Femur (tissue), 1 donor: Measurements from ENCODE around the gene RIN1.
"Not testable (repeated sequence)": the region's sequence is repeated elsewhere in the genome, so short reads cannot be mapped to it uniquely, and the experiment has no call there.

Experiments
- DNase-seq: peaks from one replicate; pipeline ENCODE4 v3.0.0-alpha.2; 2017

The RIN1 gene, protein sequence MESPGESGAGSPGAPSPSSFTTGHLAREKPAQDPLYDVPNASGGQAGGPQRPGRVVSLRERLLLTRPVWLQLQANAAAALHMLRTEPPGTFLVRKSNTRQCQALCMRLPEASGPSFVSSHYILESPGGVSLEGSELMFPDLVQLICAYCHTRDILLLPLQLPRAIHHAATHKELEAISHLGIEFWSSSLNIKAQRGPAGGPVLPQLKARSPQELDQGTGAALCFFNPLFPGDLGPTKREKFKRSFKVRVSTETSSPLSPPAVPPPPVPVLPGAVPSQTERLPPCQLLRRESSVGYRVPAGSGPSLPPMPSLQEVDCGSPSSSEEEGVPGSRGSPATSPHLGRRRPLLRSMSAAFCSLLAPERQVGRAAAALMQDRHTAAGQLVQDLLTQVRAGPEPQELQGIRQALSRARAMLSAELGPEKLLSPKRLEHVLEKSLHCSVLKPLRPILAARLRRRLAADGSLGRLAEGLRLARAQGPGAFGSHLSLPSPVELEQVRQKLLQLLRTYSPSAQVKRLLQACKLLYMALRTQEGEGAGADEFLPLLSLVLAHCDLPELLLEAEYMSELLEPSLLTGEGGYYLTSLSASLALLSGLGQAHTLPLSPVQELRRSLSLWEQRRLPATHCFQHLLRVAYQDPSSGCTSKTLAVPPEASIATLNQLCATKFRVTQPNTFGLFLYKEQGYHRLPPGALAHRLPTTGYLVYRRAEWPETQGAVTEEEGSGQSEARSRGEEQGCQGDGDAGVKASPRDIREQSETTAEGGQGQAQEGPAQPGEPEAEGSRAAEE

DNA sequence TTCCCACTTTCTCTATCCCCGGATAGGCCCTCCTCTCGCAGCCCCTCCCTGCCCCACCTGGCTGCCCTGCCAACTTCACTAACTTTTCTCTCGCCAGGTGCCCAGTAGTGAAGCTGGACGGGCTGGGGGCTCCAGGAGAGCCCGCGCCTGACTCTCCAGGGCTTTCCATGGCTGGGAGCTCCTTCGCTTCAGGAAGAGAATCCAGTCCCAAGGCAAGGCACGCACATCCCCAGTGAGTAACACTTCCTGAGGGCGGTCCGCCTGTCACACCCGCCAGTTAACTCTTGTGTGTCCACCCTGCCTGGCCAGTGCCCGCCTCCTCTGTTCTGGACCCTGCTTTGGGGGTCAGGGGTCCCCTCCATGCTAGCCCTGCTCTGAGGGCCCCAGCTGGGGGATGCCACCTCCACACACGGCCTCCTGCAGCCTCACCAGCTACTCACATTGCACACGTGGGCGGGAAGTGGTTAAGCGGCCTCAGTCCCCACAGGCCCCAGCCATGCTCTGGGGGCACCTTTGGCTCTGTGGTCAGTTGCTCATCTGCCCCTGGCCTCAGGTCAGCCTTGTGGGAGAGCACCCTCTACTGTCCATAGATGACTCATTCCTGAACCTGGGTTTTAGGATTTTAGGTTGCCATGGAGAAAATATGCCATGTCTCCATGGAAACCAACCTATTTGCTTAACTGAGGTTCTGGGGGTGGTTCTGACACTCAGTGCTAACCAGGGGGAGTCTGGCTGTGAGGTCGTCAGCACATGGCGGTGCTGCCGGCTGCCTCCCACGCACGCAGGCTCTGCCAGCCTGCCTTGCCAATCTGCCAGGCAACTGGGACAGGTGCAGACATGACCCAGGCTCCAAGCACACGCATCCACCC is at the start of gene RIN1:
TSS of gene RIN1 (minus strand) at position 201 of the 869 bp plus-strand sequence. CDS start at position 169, 32 bp downstream.
- DNase-seq: peak; percentile 77

GRCh38 chr11:66384316-66384715 is 48.1 kb upstream of the RIN1 start:
- not testable (repeated sequence) for DNase-seq

- DNase-seq: not testable (repeated sequence)
Measured at GRCh38 chr11:66380264-66380663, 44.0 kb upstream of the RIN1 start.

- not testable (repeated sequence) for DNase-seq
Measured at GRCh38 chr11:66373690-66374287, 37.6 kb upstream of the RIN1 start.

GRCh38 chr11:66373265-66373664 is 37.0 kb upstream of the RIN1 start:
- no peak for DNase-seq

DNA sequence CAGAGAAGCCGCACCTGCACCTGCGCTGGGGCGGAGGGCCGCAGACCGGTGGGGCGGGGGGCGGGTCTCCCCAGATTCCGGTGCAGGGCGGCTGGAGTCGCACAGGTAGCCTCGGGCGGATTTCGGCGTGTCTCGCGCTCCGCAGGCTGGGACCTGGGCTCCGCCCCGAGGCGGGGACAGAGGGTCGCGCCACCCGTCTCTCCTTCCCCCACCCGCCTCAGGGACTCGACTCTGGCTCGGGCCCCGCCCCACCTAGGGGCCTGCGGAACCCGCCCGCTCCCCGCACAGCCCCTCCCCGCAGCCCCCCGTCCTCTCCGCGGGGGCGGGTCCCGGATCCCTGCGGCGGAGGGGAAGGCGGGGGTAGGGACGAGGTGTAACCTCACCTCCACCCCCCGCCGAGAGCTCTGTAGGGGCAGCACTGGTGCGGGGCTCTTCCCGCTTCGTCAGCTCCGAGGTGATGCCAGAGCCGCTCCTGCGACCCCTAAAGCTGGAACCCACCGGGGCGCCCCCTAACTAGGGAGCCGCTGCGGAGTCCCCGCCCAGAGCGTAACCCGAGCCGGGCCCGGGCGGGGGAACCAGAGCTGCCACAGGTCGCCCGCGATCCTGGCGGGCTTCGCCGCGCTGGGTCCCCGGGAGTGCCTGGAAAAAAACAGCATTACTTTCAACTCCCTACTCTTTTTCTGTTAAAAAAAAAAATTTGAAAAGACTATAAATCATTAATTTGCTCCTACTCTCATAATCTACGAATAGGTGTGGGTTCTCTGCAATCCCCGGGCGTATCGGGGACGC is 35.6 kb upstream of the RIN1 start, which contains the start of gene SLC29A2:
TSS of gene SLC29A2 (minus strand) at position 134 of the 789 bp plus-strand sequence. CDS start 169 bp downstream, outside the sequence.
- DNase-seq: peak; percentile 62

DNA sequence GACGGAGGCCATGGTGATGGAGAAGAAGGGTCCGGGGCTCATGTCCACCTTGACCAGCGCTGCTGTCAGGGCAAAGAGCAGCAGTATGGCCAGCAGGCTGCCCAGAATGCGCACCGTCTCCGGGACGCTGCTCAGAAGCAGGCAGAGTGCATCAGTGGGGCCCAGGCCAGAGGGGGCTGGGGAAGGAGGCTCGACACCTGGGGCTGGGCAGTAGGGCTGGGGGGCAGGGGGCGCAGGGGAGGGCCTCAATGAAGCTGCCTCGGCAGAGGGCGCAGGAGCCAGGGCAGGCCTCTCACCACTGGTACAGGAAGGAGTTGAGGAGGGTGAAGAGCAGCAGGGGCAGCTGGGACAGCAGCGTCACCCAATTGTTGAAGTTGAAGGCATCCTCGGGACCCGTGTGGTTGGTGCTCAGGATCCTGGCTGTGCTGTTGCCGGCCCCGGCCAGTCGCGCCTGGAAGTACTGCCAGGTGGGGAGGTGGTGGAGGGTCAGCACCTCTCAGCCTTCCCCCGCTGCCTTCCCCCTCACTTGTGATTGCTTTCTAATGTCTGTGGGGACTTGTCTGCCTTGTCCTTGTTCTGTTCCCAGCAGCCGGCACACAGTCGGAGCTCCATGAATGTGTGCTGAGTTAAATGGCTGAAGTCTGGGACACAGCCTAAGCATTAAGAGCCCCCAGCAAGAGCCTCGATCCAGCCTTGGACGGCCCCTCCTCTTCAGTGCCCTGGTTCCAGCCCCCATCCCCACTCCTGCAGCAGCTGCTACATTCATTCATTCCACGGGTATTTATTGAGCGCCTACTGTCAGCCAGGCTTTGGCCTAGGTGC is 33.0 kb upstream of the RIN1 start:
- DNase-seq: no peak

GRCh38 chr11:66368484-66368883 is 32.2 kb upstream of the RIN1 start:
- no peak for DNase-seq

DNA sequence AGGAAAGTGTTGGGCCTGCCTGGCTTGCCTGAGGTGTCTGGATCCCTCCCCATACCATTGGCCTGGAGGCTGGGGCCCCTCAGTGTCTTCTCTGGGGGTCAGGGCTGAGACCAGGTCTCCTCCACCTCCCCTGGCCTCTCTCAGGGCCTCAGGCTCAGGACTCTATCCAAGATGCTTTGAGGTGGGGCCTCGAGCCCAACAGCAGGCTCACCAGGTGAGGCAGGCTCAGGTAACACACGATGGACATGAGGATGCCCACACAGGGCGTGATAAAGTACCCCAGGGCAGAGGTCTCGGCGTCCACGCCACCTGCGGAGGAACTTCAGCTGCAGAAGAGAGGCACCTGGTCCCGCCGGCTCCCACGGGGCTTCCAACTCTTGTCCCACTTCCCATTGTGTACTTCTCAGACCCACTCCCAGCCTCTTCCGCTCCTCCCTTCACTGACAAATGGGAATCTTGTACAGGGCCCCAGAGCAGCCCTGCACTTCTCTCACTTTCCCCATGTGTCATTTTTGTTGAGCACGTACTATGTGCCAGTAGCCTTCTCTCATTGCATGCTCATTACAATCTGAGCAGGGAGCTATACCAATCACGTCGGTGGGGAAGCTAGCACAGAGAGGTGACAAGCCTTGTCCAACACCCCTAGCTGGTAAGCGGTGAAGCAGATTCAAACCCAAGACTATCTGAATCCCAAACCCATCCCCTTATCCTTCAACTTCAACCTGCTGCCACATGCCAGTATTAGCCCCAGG is 31.5 kb upstream of the RIN1 start:
- no peak for DNase-seq

- no peak for DNase-seq
Measured at GRCh38 chr11:66366844-66367477, 30.7 kb upstream of the RIN1 start.

DNA sequence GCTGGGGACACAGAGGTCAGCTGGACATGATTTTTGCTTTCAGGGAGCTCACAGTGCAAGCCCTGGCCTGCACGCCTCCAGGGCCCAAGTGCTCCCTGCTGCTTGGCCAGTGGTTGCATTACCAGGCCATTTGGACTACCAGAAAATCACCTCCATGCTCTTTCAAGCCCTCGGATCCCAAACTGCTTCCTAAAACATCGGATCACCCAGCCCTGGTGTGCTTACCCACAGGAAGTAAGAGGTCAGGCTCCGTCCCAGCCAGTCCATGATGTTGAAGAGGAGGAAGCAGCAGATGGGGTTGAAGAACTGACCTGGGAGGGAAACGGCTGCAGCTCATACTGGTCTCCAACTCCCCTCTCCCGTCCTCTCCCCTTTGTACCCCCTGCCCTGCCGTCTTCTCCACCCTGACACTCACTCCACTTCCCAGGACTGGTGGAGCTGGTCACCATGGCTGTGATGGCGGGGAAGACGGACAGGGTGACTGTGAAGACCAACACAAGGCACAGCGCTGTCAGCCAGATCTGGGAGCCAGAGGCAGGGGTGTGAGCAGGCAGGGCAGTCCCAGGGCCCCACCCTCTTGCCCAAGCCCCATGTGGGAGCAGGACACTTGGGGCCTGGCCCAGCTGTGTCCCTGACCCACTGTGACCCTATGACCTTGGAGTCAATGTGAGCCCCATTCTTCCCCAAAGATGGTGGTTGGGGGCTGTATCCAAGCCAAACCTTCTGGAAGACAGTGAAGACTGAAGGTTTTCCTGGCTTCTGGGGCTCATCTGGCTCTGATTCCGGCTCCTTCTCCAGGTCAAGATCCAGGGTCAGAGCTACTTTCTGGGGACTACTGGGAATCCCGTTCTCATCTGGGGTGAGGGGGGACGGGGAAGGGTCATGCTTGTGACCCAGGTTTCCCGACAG is 29.7 kb upstream of the RIN1 start:
- no peak for DNase-seq

DNA sequence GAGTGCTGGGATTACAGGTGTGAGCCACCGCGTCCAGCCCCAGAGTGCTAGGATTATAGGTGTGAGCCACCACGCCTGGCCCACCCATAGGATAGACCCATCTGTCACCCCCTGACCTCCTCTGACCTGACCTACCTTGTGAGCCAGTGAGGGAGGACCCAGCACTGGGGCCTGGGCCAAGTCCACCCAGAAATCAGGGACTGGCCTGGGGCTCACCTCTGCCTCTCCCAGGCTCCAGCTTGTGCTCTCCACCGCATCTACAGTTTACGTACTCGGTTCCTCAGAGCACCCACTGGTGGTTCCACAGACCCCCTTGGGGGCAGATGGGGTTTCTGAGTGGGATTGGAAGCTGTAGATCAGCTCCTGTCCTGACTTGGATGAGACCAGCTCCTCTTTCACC is 28.9 kb upstream of the RIN1 start:
- no peak for DNase-seq

- no peak for DNase-seq
Measured at GRCh38 chr11:66363805-66364535, 27.7 kb upstream of the RIN1 start.

GRCh38 chr11:66363187-66363601 is 27.0 kb upstream of the RIN1 start:
- DNase-seq: no peak

GRCh38 chr11:66362481-66363147 is 26.4 kb upstream of the RIN1 start:
- DNase-seq: no peak

DNA sequence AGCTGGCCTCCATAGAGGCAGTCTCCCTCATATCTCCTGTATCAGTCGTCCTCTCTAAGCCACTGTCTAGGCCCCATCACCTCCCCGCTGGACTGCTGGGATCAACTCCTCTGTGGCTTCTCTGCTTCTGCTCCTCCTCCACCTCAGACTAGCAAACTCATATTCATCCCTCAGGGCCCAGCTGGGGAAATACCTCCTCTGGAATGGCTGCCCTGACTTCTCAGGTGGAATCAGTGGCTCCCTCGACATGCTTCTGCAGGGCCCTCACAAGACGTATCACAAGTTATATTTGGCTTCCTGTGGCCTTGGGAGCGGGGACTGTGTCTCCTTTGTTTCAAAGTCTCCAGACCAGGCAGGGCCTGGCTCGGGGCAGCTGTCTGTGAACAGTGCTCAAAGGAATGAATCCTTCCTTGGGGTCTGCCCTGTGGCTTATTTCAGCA is 25.3 kb upstream of the RIN1 start:
- no peak for DNase-seq
